Effector memory CD4-positive, alpha-beta T cell (primary cell): Measurements from ENCODE around the gene LSAMP.

ENCODE experiments used
- DNase-seq, 3 donors: peaks; one replicate each; pipeline ENCODE4 v3.0.0-alpha.2; 2020
- H3K27ac ChIP-seq: 2 replicates; pipeline ENCODE4 v1.7.0; 2013; ENCODE audit warnings: mild to moderate bottlenecking, low read length, moderate library complexity; ENCODE audit not compliant: insufficient read depth, poor library complexity, severe bottlenecking
- H3K27me3 ChIP-seq: replicated peaks from 2 replicates; pipeline ENCODE4 v1.7.0; 2013; ENCODE audit warnings: mild to moderate bottlenecking, low read length; ENCODE audit not compliant: insufficient read depth, control insufficient read depth, poor library complexity, severe bottlenecking
- H3K36me3 ChIP-seq: 2 replicates; pipeline ENCODE4 v1.7.0; 2013; ENCODE audit warnings: mild to moderate bottlenecking, low read length, moderate library complexity; ENCODE audit not compliant: control insufficient read depth, insufficient read depth
- H3K4me1 ChIP-seq: 2 replicates; pipeline ENCODE4 v1.7.0; 2013; ENCODE audit warnings: low read length, mild to moderate bottlenecking; ENCODE audit not compliant: control insufficient read depth, insufficient read depth, poor library complexity, severe bottlenecking
- H3K4me3 ChIP-seq: 2 replicates; pipeline ENCODE4 v1.7.0; 2013; ENCODE audit warnings: low read length, low read depth, mild to moderate bottlenecking; ENCODE audit not compliant: insufficient read depth, poor library complexity, severe bottlenecking
- H3K9me3 ChIP-seq: 2 replicates; pipeline ENCODE4 v1.7.0; 2013; ENCODE audit warnings: mild to moderate bottlenecking, low read length, moderate library complexity; ENCODE audit not compliant: control insufficient read depth
- total RNA-seq, 3 donors: gene quantifications; one replicate each; lab custom pipeline; 2026; lab: John Stamatoyannopoulos, UW

The LSAMP gene
- 0 to 0.17 (median 0) reads per million in 3 donors for total RNA-seq

DNA sequence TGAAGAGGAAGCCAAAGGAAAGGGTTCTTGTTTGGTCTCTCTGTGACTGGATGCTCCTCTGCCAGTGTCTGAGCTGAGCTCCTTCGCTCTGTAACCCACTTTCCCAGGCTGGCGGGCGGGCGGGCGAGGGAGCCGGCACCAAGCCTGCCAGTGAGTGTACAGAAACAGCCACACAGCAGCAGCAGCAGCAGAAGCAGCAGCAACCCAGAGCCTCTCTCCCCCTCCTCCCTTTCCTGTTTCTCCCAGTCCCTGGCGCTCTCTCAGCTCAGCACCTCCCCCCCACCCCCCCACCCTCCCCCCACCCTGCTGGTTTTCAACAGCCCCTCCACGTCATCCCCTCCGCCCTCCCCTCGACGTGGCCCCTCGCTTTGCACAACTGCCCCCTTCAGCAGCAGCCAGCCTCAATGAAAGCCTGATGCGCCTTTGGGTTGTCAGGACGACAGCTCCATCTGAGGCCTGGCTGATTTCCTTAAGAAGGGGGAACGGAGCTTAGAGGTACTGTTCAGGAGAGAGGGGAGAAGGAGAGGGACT lies at the start of gene LSAMP:
Gene LSAMP (minus strand): TSS at position 177 of the 531 bp plus-strand sequence.
- Histone ChIP-seq H3K9me3 (no peaks in the 10 kb centered on the region), H3K36me3 (no peaks in the 10 kb centered on the region), H3K27ac (no peak within 1 kb of the TSS), H3K4me1 (no peaks in the 10 kb centered on the region), H3K4me3 (no peak within 1 kb of the TSS), H3K27me3 (no peaks in the 10 kb centered on the region)
- DNase-seq = no peak

DNA sequence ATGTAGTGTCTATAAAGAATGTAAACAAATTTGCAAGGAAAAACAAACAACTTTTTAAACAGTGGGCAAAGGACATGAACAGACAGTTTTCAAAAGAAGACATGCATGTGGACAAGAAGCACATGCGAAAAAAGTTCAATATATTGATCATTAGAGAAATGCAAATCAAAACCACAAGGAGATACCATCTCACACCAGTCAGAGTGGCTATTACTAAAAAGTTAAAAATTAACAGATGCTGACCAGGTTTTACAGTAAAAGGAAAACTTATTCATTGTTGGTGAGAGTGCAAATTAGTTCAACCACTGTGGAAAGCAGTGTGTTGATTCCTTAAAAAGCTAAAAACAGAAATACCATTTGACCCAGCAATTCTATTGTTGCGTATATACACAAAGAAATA lies 47.1 kb upstream of the LSAMP start:
- Histone ChIP-seq H3K9me3 (no peaks in the 10 kb centered on the region), H3K4me1 (no peaks in the 10 kb centered on the region), H3K36me3 (no peaks in the 10 kb centered on the region), H3K27ac (no peak overlapping the region), H3K27me3 (no peaks in the 10 kb centered on the region), H3K4me3 (no peak overlapping the region)
- DNase-seq = no peak

- Histone ChIP-seq H3K27ac (no peak overlapping the region), H3K9me3 (no peaks in the 10 kb centered on the region), H3K27me3 (no peaks in the 10 kb centered on the region), H3K4me1 (no peaks in the 10 kb centered on the region), H3K4me3 (no peak overlapping the region), H3K36me3 (no peaks in the 10 kb centered on the region)
- no peak for DNase-seq
Measured at GRCh38 chr3:116483135-116483534, 37.8 kb upstream of the LSAMP start.

- Histone ChIP-seq H3K4me3 (no peak overlapping the region), H3K27me3 (no peaks in the 10 kb centered on the region), H3K27ac (no peak overlapping the region), H3K36me3 (no peaks in the 10 kb centered on the region), H3K9me3 (no peaks in the 10 kb centered on the region), H3K4me1 (no peaks in the 10 kb centered on the region)
- no peak for DNase-seq
Measured at GRCh38 chr3:116476691-116477090, 31.4 kb upstream of the LSAMP start.

GRCh38 chr3:116474801-116475200 lies 29.5 kb upstream of the LSAMP start:
- Histone ChIP-seq H3K27me3 (no peaks in the 10 kb centered on the region), H3K4me3 (no peak overlapping the region), H3K4me1 (no peaks in the 10 kb centered on the region), H3K27ac (no peak overlapping the region), H3K9me3 (no peaks in the 10 kb centered on the region), H3K36me3 (no peaks in the 10 kb centered on the region)
- DNase-seq = no peak

GRCh38 chr3:116474032-116474780 lies 28.9 kb upstream of the LSAMP start:
- Histone ChIP-seq H3K27ac (no peak overlapping the region), H3K4me1 (no peaks in the 10 kb centered on the region), H3K4me3 (no peak overlapping the region), H3K9me3 (no peaks in the 10 kb centered on the region), H3K36me3 (no peaks in the 10 kb centered on the region), H3K27me3 (no peaks in the 10 kb centered on the region)
- DNase-seq = no peak

GRCh38 chr3:116473602-116474001 lies 28.3 kb upstream of the LSAMP start:
- no peaks in the 10 kb centered on the region for H3K36me3 ChIP-seq
- no peak overlapping the region for H3K4me3 ChIP-seq
- no peaks in the 10 kb centered on the region for H3K9me3 ChIP-seq
- no peak overlapping the region for H3K27ac ChIP-seq
- no peaks in the 10 kb centered on the region for H3K4me1 ChIP-seq
- no peaks in the 10 kb centered on the region for H3K27me3 ChIP-seq
- no peak for DNase-seq

DNA sequence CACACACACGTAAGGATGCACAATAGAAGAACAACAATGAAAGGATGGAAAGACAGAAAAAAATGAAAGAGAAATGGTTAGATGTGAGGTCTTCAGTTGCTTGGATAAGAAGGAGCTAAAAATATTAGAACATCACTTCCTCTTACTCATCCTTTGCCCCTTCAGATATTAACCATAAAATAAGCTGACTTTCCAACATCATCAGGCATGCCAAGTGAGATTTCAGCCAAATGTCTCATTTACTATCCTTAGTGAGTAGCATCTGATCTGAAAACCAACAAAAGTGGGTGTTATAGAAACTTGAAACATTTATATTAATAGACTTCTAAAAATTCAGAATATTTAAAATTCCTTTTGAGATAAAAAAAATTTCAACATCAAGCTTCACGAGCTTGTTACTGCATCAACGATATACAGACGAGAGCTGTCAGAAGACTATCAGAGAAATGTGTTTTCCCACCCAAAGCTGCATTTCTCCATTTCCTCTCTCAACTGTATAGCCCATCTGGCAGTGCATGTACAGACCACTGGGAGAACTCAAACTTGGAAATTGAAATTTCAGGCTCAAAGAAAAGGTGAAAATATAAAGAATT lies 25.4 kb upstream of the LSAMP start:
- no peak overlapping the region for H3K4me3 ChIP-seq
- no peaks in the 10 kb centered on the region for H3K27me3 ChIP-seq
- no peaks in the 10 kb centered on the region for H3K4me1 ChIP-seq
- no peak overlapping the region for H3K27ac ChIP-seq
- no peak for DNase-seq
- H3K36me3 ChIP-seq = no peaks in the 10 kb centered on the region
- no peaks in the 10 kb centered on the region for H3K9me3 ChIP-seq

DNA sequence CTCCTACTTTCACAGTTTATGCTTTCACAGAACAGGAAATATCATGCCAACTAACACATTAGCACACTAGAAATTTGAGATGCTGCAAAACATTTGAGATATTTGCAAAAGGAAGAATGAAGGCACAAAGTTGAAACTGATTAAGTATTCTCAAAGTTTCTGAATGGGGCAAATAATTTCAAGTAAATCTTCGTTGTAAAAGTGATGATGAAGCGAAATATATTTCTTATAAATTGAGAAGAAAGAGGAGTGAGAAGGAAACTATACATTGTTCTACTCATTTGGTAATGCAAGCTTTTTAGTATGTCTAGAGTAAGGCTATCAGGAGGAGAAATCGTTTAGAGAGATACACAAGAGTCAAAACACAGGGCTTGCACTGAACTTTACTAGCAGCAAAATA lies 24.3 kb upstream of the LSAMP start:
- Histone ChIP-seq H3K27ac (no peak overlapping the region), H3K4me1 (no peaks in the 10 kb centered on the region), H3K4me3 (no peak overlapping the region), H3K36me3 (no peaks in the 10 kb centered on the region), H3K27me3 (no peaks in the 10 kb centered on the region), H3K9me3 (no peaks in the 10 kb centered on the region)
- no peak for DNase-seq

DNA sequence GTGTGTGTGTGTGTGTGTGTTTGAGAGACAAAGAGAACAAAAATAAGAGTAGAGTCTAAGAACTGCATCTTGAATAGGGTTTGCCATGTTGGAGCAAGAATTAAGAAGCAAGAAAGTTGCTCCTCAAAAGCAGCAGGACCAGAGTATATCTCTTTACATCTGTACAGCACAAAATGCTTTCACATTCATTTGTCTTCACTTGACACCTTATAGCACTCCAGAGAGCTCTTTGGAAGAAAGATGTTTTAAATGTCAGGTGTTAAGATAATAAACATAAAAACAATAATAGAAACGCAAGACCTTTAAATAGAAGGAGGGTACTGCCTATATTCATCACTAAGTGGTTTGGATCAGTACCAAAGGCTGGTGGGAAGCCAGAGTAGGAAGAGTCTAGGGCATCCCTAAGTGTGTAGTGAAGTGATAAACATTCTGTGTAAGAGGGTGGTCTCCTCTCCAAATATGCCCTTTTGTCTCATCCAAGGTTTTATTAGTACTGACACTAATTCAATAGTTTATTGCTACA lies 19.1 kb upstream of the LSAMP start:
- H3K27ac ChIP-seq = no peak overlapping the region
- H3K27me3 ChIP-seq = no peaks in the 10 kb centered on the region
- H3K4me3 ChIP-seq = no peak overlapping the region
- H3K4me1 ChIP-seq = no peaks in the 10 kb centered on the region
- H3K9me3 ChIP-seq = no peaks in the 10 kb centered on the region
- no peaks in the 10 kb centered on the region for H3K36me3 ChIP-seq
- no peak for DNase-seq
